Lower leg skin (tissue), 4 donors: ENCODE data around the gene SH2D7. TPM values are rescaled to one million over a fixed set of nuclear protein-coding genes. Genes with fewer than 3 reads are reported as not detected.

Source experiments
- DNase-seq, 2 donors: peaks; one replicate each; pipeline ENCODE4 v3.0.0-alpha.2; 2019; ENCODE audit warnings: low spot score in 2 of 2
- H3K4me3 ChIP-seq: fragments of 200-600 bp; sonication (generic); 2 replicates; pipeline ENCODE4 v1.5.1; 2017; ENCODE audit warnings: mild to moderate bottlenecking, low read depth; ENCODE audit not compliant: poor library complexity, severe bottlenecking
- CTCF ChIP-seq, 3 donors: fragments of 450-650 bp; IDR thresholded peaks; one replicate each; pipeline ENCODE4 v1.5.1; 2016; ENCODE audit warnings: antibody characterized with exemption in 3 of 3, mild to moderate bottlenecking in 3 of 3, moderate library complexity in 2 of 3
- POLR2A ChIP-seq, 2 donors: fragments of 450-650 bp; IDR thresholded peaks; one replicate each; pipeline ENCODE4 v1.6.1; 2016 to 2017; ENCODE audit warnings: antibody characterized with exemption in 2 of 2, mild to moderate bottlenecking in 1 of 2, moderate library complexity in 1 of 2
- WGBS, 2 donors: methylation state at CpG; one replicate each; pipeline ENCODE4 v1.1.5; 2018; 5-methylcytosine and 5-hydroxymethylcytosine counted together
- intact Hi-C: fragments of 100-400 bp; cut with DNase I; formaldehyde crosslinking; loops from one replicate; pipeline ENCODE4 v1.15.0; 2023; ENCODE audit warnings: low total_unique reads
- total RNA-seq, 4 donors: library from RNA; depleted of rRNA; stranded (reverse); fragments of >200 nt; gene quantifications; one replicate each; pipeline ENCODE4 v1.1.0, GENCODE V29; 2016

Gene SH2D7
- total RNA-seq, 4 donors from 2014 or later = not detected

- WGBS, 2 donors = 31 to 43% methylated on average over 5 of the region's 5 CpGs
- TF ChIP-seq CTCF (IDR thresholded peaks at IDR 0.05) = no peak
- TF ChIP-seq POLR2A (IDR thresholded peaks at IDR 0.05) = no peak
- DNase-seq = no peak
- no peak overlapping the region for H3K4me3 ChIP-seq
- intact Hi-C loops = no loop called here
Measured at GRCh38 chr15:78048628-78048920, 43.8 kb upstream of the SH2D7 start.

GRCh38 chr15:78049691-78050440 is 42.5 kb upstream of the SH2D7 start:
- 57 to 59% methylated on average over 7 of the region's 7 CpGs for WGBS, 2 donors
- DNase-seq = peak in 1 of 2 donors; percentile 79
- no peak overlapping the region for H3K4me3 ChIP-seq
- TF ChIP-seq POLR2A (IDR thresholded peaks at IDR 0.05) = no peak
- intact Hi-C loops = no loop called here

- no peak overlapping the region for H3K4me3 ChIP-seq
- TF ChIP-seq CTCF (IDR thresholded peaks at IDR 0.05) = no peak
- no peak for TF ChIP-seq POLR2A (IDR thresholded peaks at IDR 0.05)
- no peak for DNase-seq
- intact Hi-C loops = no loop called here
- 59 to 67% methylated on average over 1 of the region's 1 CpG for WGBS, 2 donors
Measured at GRCh38 chr15:78050441-78050809, 41.9 kb upstream of the SH2D7 start.

GRCh38 chr15:78050826-78051225 is 41.5 kb upstream of the SH2D7 start:
- 52 to 56% methylated on average over 1 of the region's 1 CpG for WGBS, 2 donors
- no peak overlapping the region for H3K4me3 ChIP-seq
- no peak for DNase-seq
- TF ChIP-seq POLR2A (IDR thresholded peaks at IDR 0.05) (no peak), CTCF (IDR thresholded peaks at IDR 0.05) (no peak)
- intact Hi-C loops = no loop called here

GRCh38 chr15:78051596-78051995 is 40.8 kb upstream of the SH2D7 start:
- no peak for DNase-seq
- TF ChIP-seq CTCF (IDR thresholded peaks at IDR 0.05) = no peak
- TF ChIP-seq POLR2A (IDR thresholded peaks at IDR 0.05) = no peak
- 70 to 74% methylated on average over 3 of the region's 3 CpGs for WGBS, 2 donors
- H3K4me3 ChIP-seq = no peak overlapping the region
- intact Hi-C loops = no loop called here

- intact Hi-C loops = no loop called here
- no peak for DNase-seq
- H3K4me3 ChIP-seq = no peak overlapping the region
- no peak for TF ChIP-seq CTCF (IDR thresholded peaks at IDR 0.05)
- TF ChIP-seq POLR2A (IDR thresholded peaks at IDR 0.05) = no peak
Measured at GRCh38 chr15:78052001-78052401, 40.4 kb upstream of the SH2D7 start.
